Measurements from ENCODE around the gene HPS4.

DNA sequence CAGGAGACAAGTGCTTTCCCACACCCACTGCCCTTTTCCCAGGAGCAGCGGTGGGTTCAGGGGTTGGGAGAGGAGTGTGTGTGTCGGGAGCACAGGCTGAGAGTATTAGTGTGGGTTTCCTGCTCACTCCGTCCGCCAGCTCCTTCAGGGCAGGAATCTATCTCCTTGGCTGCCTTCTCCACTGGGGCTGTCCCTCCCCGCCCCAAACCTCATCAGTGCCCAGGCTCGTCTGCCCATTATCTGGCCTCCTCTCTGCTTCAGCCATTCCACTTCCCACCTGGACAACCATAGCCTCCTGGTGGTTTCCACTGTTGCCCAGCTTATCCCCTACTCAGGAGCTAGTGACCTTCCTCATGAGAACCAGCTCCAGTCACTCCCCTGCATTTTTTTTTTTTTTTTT, 34.6 kb downstream of the HPS4 start:
- TF ChIP-seq RAD21 (conservative IDR thresholded peaks at IDR 0.05 in 1 of 2, IDR thresholded peaks at IDR 0.05 in 1 of 2), result no peak
- no peak for TF ChIP-seq CTCF (IDR thresholded peaks at IDR 0.05)
- TF ChIP-seq POLR2A (IDR thresholded peaks at IDR 0.05; ENCODE audit: low read length), result no peak
- no peak for TF ChIP-seq JUNB (IDR thresholded peaks at IDR 0.05)
- no peak for TF ChIP-seq POLR2AphosphoS2 (conservative IDR thresholded peaks at IDR 0.05; ENCODE audit: low read length)
- TF ChIP-seq, protein P1, sequence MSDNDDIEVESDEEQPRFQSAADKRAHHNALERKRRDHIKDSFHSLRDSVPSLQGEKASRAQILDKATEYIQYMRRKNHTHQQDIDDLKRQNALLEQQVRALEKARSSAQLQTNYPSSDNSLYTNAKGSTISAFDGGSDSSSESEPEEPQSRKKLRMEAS (IDR thresholded peaks at IDR 0.05), result no peak
- no peak for TF ChIP-seq PHF8 (IDR thresholded peaks at IDR 0.05; ENCODE audit: borderline replicate concordance, low read depth)
- TF ChIP-seq NR3C1 (IDR thresholded peaks at IDR 0.05), result no peak

Measured in A549 (cell line).